GM19240 (cell line): Measurements from ENCODE around the gene BCAT1.
A peak's percentile ranks its signal among the peaks of the same experiment; 100 is the strongest.
"Not testable (repeated sequence)": the region's sequence is repeated elsewhere in the genome, so short reads cannot be mapped to it uniquely, and the experiment has no call there.

ENCODE experiments used
- DNase-seq: peaks from one replicate; pipeline ENCODE4 v3.0.0; 2011; ENCODE audit warnings: low spot score; ENCODE audit not compliant: insufficient read length

BCAT1 gene

GRCh38 chr12:24960222-24960855, 11.4 kb upstream of the BCAT1 start:
- no peak for DNase-seq

- not testable (repeated sequence) for DNase-seq
Observed at GRCh38 chr12:24956351-24956750, 7.5 kb upstream of the BCAT1 start.

GRCh38 chr12:24955853-24956252, 7.0 kb upstream of the BCAT1 start:
- no peak for DNase-seq

- DNase-seq = no peak
Observed at GRCh38 chr12:24955389-24955788, 6.5 kb upstream of the BCAT1 start.

- no peak for DNase-seq
Observed at GRCh38 chr12:24954261-24954660, 5.4 kb upstream of the BCAT1 start.

GRCh38 chr12:24952389-24952788, 3.5 kb upstream of the BCAT1 start:
- DNase-seq = no peak

- DNase-seq = no peak
Observed at GRCh38 chr12:24950231-24950834, 1.4 kb upstream of the BCAT1 start.

- no peak for DNase-seq
Observed at GRCh38 chr12:24948420-24948756, 513 bp downstream of the BCAT1 start.

GRCh38 chr12:24947541-24948419, 1.1 kb downstream of the BCAT1 start:
- no peak for DNase-seq

- no peak for DNase-seq
Observed at GRCh38 chr12:24945845-24946244, 3.1 kb downstream of the BCAT1 start.

- no peak for DNase-seq
Observed at GRCh38 chr12:24945039-24945438, 3.9 kb downstream of the BCAT1 start.

- DNase-seq = no peak
Observed at GRCh38 chr12:24944601-24944975, 4.3 kb downstream of the BCAT1 start.

- DNase-seq = no peak
Observed at GRCh38 chr12:24943947-24944600, 4.8 kb downstream of the BCAT1 start.

GRCh38 chr12:24940157-24940556, 8.7 kb downstream of the BCAT1 start:
- no peak for DNase-seq

- DNase-seq = not testable (repeated sequence)
Observed at GRCh38 chr12:24939551-24939950, 9.3 kb downstream of the BCAT1 start.

GRCh38 chr12:24938341-24938740, 10.6 kb downstream of the BCAT1 start:
- no peak for DNase-seq

- DNase-seq = no peak
Observed at GRCh38 chr12:24937553-24938244, 11.2 kb downstream of the BCAT1 start.

- no peak for DNase-seq
Observed at GRCh38 chr12:24933694-24934407, 15.1 kb downstream of the BCAT1 start.

- DNase-seq = peak; percentile 47
Observed at GRCh38 chr12:24931666-24932405, 17.1 kb downstream of the BCAT1 start.

GRCh38 chr12:24929953-24930352, 18.9 kb downstream of the BCAT1 start:
- DNase-seq = no peak
